NCI-H146 treated with DMSO at 0.1 percent for 48 hours (cell line): ENCODE measurements around the gene NUAK2.
A peak's percentile ranks its signal among the peaks of the same experiment; 100 is the strongest.

Source experiments
- DNase-seq: peaks from one replicate; lab custom pipeline; 2025; ENCODE audit not compliant: unreplicated experiment; lab: John Stamatoyannopoulos, UW

NUAK2 gene

GRCh38 chr1:205321959-205322283 is 376 bp upstream of the NUAK2 start:
- DNase-seq: no peak

DNA sequence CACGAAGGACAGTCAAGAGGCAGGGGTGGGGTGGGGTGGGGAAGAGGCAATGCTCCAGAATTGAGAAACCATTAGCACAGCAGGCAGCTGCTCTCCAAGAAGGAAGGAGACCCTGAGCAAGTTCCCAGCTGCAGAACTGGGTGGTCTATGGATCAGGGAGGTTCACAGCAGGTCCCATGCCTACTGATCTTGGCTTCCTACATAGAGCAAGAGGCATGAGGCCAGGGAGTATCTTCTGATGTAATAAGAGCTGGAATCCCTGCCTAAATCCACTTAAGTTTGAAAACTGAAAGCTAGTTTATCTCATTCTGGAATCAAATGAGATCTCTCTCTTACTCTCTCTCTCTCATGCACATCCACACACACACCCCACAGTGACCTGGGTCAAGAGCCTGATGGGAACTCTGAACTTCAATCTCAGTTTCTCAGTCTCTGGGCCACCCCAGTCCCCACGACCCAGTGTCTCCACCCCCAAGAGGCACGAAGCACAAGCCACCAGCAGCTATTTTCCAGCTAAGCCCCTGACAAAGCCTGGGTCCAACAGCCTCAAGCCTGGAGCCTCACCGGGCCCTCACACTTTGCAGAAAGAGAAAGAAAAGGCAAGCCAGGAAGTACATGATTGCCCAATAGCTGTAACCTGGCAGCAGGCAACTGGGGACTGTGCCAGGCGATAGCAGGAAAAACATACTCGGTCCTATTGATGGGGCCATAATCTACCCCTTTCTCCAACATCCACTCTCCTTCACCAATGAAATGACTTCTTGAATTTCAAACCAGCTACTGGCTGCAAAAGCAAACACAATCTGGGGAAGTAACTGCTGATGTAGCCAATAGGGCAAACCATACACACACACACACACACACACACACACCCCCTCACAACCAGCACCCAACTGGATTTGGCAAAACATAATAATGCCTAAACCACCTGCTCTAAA is 2.2 kb downstream of the NUAK2 start:
- DNase-seq: no peak

GRCh38 chr1:205318231-205318991 is 3.1 kb downstream of the NUAK2 start:
- DNase-seq: peak; percentile 92

DNA sequence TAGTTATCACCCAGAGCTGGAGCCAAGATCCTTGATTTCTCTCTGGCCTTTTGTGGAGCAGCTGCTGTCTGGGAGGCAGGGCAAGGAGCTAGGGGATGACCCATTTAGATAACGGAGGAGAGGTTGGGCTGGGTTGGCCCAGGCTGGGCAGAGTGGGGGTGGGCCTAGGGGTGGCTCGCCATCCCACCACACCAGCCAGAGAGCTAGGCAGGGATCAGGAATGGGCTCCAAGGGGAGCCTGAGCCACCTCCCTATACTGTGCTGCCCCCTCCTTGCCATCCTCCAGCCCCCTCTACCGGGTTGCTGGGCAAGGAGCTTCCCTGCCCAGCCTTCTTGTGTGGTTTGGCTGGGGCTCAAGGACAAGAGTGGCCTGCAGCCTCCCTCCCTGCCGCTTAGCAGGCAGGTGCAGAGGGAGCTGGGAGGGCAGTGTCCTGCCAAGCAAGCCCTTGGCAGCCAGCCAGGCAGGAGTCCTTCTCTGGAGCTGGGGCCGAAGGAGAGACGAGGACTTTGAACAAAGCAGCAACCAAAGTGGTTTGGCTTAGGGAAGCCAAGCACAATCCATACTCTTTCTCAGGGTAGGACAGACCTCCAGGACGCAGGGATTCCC is 4.1 kb downstream of the NUAK2 start:
- peak; percentile 84 for DNase-seq

GRCh38 chr1:205316161-205316566 is 5.4 kb downstream of the NUAK2 start:
- no peak for DNase-seq

GRCh38 chr1:205315008-205315618 is 6.4 kb downstream of the NUAK2 start:
- no peak for DNase-seq

DNA sequence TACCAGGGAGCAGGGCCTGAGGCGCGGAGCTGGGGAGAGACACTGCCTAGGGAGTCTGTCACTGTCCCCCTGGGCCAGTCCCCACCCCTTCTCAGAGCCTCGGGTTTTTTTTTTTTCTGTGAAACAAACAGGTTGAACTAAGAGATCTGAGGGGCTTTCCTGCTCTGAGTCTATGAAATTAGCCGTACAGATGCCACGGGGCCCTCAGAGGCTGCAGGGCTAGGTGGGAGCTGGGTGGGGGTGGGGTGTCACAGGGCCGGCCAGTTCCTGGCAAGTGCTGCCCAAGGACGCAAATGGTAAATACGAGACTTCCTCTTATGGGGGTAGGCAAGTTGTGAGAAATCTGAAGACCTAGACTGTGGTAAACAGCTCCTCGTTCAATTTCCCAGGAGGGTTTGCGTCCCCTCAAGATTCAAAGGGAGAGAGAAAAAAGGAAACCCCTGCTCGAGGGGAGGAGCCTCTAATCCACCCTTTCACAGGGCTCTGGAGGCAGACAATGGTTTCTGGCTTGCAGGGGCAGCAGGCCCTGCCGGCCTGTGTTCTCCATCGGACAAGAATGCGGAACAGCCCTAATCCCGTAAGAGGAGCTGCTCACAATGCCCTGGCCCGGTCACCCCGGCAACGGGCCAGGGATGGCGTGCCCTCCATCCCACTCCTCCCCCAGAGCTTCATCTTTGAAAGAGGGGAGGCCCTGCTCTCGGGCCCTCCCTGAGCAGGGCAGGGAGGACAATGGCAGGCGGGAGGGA is 7.8 kb downstream of the NUAK2 start:
- no peak for DNase-seq

DNA sequence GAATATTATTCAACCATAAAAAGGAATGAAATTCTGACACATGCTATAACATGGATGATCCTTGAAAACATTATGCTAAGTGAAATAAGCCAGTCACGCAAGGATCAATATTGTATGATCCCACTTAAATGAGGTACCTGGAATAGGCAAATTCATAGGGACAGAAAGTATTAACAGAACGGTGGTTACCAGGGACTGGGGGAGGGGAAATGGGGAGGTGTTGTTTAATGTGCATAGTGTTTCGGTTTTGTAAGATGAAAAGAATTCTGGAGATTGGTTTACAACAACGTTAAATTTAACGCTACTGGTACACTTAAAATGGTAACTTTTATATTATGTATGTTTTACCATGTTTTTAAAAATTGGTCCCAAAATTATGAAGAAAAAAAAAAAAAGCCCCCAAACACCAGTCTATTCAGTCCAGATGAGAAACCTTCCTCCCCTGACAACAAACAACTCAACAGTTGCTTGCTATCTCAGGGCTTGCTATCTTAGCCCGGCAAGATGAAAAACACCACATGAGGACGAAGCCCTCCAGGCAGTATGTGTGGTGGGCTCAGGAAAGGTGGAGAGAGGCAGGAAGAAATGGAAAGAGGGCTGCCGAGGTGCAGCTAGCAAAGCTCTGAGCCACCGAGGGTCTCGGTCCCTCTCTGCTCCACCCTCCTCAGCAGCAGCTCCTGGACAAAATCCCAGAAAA is 8.5 kb downstream of the NUAK2 start:
- DNase-seq: no peak

DNA sequence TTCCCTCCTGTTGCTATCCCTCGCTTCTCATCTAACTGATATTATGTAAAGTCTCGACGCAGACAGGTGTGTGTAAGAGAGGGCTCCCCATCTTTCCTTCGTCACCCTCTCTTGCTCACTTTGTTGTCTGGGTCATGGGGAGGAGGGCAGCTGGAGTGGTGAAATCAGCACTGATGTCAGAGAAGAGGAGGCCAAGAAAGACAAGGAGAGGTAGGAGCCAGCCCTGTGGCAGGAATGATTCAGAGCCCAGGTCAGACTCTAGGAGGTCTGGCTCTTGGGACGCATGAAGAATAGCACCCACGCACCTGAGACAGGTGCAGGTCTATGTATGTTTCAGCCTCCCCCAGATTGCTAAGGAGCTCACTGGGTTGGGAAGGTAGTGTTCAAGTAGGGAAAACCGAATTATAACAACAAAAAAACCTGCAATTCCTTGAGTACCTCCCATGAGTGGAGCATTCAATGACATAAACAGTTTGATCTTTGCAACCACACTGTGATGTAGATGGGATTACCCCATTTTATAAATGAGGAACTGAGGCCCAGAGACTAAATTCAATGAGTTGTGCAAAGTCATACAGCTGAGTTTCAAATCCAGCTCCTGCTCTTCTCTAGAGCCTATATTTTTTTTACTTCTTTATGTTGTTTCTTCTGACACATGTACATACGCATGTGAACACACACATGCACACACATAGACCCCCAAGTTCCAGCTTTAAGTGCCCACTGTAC is 10.4 kb downstream of the NUAK2 start:
- DNase-seq: no peak

- no peak for DNase-seq
Observed at GRCh38 chr1:205309741-205310140, 11.8 kb downstream of the NUAK2 start.

GRCh38 chr1:205306929-205307566 is 14.5 kb downstream of the NUAK2 start:
- DNase-seq: no peak

DNA sequence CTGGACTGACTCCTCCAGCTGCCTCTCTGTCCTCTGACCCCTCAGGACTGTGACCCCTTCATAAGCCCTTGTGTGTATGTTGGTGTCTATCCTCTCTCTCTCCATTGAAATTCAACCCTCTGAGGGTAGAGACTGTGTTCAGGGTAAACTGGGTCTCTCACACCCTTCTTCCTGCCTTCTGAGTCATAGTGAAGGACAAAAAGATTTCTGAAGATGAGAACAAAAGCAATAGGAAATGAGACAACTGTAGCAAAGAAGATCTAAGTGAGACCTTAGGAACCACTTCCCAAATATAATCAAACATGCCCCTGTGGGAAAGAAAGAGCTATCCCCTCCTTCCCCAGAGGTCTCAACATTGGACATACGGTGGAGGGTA is 16.9 kb downstream of the NUAK2 start:
- no peak for DNase-seq

DNA sequence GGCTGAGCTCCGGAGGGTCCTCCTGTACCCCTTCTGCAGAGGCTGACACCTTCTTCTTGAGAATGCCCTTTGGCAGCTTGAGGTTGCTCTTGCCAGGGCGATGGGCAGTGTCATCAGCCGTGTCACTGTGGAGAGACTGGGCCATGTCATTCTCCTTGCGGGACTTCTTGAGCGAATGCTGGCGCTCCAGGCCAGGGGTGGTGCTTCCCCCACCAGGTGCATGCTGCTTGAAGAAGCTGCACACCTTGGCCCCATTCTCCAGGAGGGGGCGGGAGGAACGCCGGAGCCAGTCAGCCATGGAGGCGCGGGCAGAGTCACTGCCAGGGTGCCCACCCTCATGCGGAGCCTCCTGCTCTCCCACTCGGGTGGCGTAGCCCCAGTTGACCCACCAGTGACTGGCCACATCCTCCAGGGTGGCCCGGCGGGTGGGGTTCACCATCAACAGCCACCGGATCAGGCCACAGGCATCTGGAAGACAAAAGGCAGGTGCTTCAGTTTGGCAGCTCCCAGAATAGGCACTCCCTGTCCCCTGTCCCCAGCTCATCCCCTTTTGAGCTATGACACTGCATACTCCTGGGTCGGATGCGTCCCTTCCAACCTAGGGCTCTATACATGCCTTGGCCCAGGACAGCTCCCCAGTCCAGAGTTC is 17.4 kb downstream of the NUAK2 start:
- no peak for DNase-seq

DNA sequence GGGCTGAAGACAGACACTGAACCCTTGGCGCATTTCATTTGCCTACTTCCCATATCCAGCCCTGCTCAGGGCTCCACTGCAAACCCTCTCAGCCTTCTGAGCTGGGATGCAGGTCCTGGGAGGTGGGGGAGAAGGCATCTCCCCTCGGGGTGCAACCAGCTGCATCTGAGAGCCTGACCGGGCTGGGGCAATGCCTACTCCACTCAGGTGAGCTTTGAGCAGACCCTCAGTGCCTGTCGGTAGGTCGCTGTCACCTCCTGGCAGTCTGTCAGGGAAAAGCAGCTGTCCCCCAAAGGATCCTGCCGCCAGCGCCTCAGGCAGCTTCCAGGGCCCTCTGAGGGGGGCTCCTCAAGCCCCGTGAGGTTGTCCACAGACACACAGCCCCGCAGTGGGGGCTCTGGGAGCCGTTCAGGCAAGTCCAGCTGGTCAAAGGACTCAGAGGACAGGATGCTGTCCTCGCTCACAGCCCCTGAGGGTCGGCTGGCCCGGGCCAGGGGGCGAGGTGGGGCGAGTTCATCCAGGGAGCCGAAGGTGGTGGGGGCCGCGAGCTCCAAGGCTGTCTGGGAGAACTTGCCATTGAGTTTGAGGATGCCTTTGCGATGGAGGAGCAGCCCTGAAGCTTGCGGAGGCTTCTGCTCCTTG is 18.2 kb downstream of the NUAK2 start:
- no peak for DNase-seq

- no peak for DNase-seq
Observed at GRCh38 chr1:205301842-205302588, 19.5 kb downstream of the NUAK2 start.

GRCh38 chr1:205301205-205301821 is 20.2 kb downstream of the NUAK2 start:
- peak; percentile 44 for DNase-seq

GRCh38 chr1:205300149-205300548 is 21.4 kb downstream of the NUAK2 start:
- DNase-seq: no peak
